HG03378 (cell line): ENCODE results near the gene GPRIN3.
A peak's percentile ranks its signal among the peaks of the same experiment; 100 is the strongest.

Experiments
- ATAC-seq: cut with Tn5 transposase; IDR thresholded peaks from one replicate; pipeline ENCODE4 v1.9.1; 2021; ENCODE audit warnings: mild to moderate bottlenecking, moderate library complexity; ENCODE audit not compliant: unreplicated experiment

Gene GPRIN3

GRCh38 chr4:89294573-89295269, 12.9 kb downstream of the GPRIN3 start:
- ATAC-seq: peak; percentile 80

DNA sequence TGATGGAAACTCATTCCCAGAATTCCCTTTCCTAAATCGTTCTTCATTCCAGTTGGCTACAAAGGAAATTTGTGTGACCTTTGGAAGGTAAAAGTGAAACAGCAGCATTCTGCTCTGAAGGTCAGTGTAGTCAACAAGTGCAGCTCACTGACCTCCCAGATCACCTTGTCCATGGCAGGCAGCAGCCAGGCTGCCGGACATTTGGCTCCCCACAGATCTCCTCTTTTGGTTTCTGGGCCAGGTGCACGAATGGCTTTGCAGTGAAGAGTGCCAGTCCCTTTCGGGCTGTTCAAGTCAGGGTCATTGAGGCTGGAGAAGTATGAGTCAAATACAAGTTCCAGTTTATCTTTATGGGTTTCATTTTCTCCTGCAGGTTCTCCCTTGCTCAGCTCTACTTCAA, 14.3 kb downstream of the GPRIN3 start:
- ATAC-seq: no peak

GRCh38 chr4:89290727-89291516, 16.7 kb downstream of the GPRIN3 start:
- ATAC-seq: peak; percentile 40

DNA sequence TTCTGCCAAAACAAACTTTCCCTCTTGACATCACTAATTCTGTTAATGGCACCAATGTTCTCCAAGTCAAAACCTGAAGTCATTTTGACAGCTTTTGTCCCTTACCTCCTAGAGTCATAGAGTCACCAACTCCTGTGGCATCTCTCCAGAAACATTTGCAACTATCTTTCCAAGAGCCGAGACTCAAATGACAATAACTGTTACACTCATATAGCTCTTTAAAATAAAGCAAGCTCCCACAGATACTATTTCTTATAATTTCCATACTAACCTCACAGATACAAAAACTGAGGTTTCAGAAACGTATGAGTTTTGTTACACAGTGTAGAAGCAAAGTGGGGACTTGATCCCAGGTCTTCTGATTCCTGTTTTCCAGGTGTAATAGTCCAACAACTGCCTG, 18.3 kb downstream of the GPRIN3 start:
- ATAC-seq: no peak

DNA sequence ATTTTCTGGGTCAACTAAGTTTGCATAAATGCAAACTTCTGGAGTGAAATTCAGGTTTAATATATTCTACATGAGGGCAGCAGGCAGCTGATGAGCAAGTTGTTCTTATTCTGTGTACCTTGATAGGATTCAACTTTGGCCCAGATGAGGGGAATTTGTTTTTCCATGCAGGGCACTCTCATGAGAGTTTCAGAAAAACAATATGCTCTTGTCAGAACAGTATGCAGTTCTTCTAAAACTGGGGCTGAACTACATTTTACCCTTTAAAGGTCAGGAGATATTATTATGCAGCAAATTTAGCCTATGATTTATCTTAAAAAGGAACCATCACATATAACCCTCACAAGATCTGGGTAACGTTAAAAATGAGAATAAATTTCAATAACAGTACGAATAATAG, 19.2 kb downstream of the GPRIN3 start:
- ATAC-seq: no peak

- no peak for ATAC-seq
Observed at GRCh38 chr4:89287945-89288344, 19.7 kb downstream of the GPRIN3 start.

- peak; percentile 58 for ATAC-seq
Observed at GRCh38 chr4:89285745-89286144, 21.9 kb downstream of the GPRIN3 start.

DNA sequence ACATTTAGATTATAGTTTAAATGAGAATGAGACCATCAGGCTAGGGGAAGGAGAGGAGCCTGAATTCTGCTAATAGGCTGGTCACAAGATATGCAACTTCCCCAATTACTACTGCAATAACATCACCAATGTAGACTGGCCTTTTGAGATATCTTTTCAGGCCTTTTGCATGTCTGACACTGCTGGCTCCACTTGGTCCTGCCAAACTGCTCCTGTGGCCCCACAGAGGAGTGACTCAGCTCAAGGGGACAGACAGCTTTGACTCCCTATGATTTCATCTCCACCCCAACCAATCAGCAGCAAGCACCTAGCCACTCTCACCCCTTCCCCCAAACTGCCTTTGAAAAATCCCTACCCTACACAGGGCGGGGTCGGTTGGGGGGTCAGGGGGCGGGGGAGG, 22.8 kb downstream of the GPRIN3 start:
- ATAC-seq: no peak

DNA sequence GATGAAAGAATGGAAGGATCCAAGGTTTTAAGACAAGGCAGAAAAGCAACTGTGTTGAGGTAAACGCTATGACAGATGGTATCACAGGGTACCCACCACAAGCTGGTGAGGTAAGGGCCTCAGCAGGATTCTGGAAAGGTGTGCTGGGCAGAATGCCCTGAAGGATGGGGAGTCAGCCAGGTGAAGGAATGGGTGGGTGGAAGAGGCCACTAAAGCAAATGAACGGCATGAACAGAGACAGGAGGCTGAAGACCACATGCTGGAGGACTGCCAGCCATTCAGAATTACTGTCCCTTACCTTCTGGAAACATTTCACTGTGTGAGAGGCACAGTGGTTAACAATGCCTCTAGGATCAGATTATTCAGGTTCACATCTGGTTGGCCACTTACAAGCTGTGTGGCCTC, 23.6 kb downstream of the GPRIN3 start:
- no peak for ATAC-seq

- ATAC-seq: no peak
Observed at GRCh38 chr4:89283226-89284009, 24.2 kb downstream of the GPRIN3 start.

DNA sequence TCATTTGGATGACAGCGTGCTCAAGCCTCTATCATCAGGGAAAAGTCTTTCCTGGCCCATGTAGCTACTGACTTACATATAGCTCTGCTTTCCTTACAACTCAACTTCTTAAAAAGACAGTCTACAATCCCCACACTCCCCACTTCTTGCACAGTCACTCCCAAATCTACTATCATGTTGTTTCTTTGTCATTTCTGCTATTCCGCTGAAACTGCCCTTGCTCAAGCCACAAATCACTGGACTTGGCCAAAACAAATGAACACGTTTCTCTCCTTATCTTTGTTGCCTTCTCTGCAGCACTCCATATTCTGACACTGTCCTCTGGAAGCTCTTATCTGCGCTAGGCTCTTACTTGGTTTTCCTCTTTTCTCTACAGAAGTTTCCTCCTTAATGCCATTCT, 28.2 kb downstream of the GPRIN3 start:
- ATAC-seq: no peak

DNA sequence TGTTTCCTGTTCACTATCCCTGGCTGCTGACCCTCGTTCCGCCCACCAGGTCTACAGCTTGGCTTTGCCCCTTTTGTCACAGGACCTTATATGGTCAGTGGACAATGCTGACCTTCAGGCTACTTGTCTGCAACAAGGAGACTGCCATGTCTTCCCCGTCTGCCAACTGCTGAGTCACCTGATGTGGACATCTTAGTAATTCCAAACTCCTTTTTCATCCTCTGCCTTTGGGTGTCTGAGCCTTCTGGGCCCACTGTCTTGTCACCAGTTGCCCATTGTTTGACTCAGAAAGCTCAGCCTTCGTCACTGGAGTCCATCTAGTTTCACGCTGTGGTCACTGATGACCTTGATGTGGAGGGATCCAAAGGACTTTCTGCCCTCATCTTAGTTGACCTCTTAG, 30.2 kb downstream of the GPRIN3 start:
- no peak for ATAC-seq

DNA sequence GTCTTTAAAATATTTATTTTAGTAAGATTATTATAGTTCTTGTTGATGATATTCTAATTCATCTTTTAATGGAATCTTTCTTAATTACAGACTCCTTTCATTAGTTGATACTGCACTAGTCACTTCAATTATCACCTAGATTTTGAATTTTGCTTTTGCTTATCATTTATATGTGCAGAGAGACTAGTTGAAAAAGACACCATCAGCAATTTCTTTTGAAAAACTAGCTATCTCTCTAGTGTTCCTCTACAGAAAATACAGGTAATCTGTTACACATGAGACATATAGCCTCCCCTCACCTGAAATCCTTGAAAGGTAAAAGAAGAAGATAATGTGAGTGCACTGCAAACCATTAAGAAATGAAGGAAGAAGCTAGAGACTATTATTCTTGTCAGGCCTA, 31.3 kb downstream of the GPRIN3 start:
- ATAC-seq: no peak

- no peak for ATAC-seq
Observed at GRCh38 chr4:89275587-89275986, 32.0 kb downstream of the GPRIN3 start.

GRCh38 chr4:89273741-89274141, 33.9 kb downstream of the GPRIN3 start:
- ATAC-seq: no peak

DNA sequence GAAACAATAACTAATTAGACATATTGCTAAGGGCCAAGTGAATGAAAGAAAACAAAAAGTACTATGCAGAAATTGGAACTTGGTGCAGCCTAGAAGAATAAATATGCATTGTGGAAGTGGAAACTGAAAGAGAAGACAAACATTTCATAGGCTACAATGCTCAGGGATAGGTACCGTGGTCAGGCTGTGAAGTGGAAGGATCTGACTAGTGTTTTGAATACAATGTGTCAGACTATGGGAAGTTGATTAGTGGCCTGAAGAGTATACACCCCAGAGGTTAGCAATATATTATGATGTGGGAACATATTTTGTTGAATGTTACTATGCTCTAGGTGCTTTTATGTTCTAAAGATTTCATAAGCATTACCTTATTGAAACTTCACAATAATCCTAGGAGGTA, 36.8 kb downstream of the GPRIN3 start:
- ATAC-seq: no peak

DNA sequence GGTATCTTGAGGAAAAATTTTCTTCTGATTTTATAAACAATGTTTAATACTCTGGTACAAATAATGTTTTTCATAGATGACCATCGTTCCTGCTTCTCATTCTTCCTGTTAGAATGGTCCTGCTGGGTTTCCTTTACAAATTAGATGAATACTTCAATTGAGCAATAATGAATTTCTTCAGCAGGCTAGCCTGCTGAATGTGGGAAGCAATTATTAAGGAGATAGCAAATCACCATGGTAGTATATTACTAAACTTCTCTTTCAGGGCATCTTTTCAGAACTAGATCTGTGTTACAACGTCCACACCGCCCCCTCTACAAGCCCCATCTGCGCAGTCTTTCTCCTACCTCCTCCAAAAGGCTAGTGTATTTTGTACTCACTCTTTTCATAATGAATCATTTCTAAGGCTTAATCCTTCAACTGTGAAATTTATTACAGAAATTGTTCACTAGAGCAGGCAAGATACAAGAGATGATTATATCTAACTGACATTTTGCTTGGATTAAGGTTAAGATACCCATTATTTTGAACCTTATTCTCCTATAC, 38.4 kb downstream of the GPRIN3 start:
- ATAC-seq: no peak

- ATAC-seq: no peak
Observed at GRCh38 chr4:89268679-89269078, 38.9 kb downstream of the GPRIN3 start.

GRCh38 chr4:89267846-89268245, 39.8 kb downstream of the GPRIN3 start:
- no peak for ATAC-seq

DNA sequence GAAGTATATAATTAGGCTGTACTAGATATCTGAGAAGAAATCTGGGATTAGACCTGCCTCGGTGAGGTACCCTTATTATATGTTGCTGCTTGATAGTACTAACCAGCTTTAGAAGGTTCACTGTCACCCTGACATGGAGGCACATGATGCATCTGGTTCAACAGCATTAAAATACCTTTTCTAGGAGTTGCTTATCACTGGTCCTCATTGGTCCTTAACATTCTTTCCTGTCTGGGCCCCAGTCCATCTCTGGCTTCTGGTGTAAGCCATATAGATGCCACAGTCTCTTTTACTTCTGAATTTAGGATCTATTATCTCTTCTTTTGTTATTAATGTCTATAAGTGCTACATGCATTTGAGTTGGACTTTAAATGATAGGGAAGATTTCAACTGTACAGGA, 40.2 kb downstream of the GPRIN3 start:
- no peak for ATAC-seq

DNA sequence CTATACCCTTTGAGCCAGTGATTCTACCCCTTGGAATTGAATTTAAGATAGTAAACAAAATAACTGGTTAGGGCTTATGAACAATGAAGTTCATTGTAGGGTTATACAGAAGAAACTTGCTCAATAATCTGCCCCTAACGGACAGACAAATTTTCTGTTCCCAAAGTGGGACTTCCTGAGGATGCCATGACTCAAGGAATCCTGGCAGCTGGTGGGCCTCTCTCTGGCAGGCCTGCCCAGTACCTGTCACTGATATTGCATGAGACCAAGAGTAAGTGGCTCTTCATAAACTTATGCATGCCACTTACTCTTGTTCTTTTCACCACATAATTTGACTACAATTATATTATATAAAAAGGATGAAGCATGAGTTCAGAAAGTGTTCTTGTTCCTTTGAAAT, 41.5 kb downstream of the GPRIN3 start:
- no peak for ATAC-seq
